ENCODE measurements around the gene ZNF827. TPM values are rescaled to one million over a fixed set of nuclear protein-coding genes. Genes with fewer than 3 reads are reported as not detected.

The ZNF827 gene
- total and polyA plus RNA-seq, 9 of the 15 experiments (the other 6 are each of a cell fraction or from before 2014, with no cell fraction given) = 0.07 to 0.40 TPM; not detected in 7

GRCh38 chr4:145907390-145907789 is 31.2 kb downstream of the ZNF827 start:
- CTCF ChIA-PET (ENCODE audit: low intra/inter-chr PET ratio) = no interaction called here
- Histone ChIP-seq H3K4me3 (no peak overlapping the region), H3K27ac (ENCODE audit: extremely low read depth, low read depth, low read length) (no peak overlapping the region), H4K20me1 (replicated peaks; ENCODE audit: control insufficient read depth, insufficient read depth, low read length) (no peaks in the 10 kb centered on the region), H2AFZ (ENCODE audit: low read depth, low read length) (no peak overlapping the region), H3K27me3 (ENCODE audit: control insufficient read depth in 2 of 2, insufficient read depth in 2 of 2, low read length in 2 of 2) (peaks cover 4 to 15% of the 10 kb centered on the region in 2 experiments; a peak in 3 of 5 replicates), H3K9me3 (replicated peaks; ENCODE audit: control insufficient read depth, insufficient read depth, low read depth, low read length) (no peaks in the 10 kb centered on the region), H3K79me2 (ENCODE audit: control insufficient read depth, insufficient read depth, low read length) (no peaks in the 10 kb centered on the region), H3K9me1 (ENCODE audit: control insufficient read depth, insufficient read depth, low read length) (no peaks in the 10 kb centered on the region), H3K4me2 (ENCODE audit: insufficient read depth, low read length) (no peak overlapping the region), H3K9ac (ENCODE audit: insufficient read depth in 1 of 2, low read depth in 2 of 2, low read length in 2 of 2) (no peak overlapping the region), H3K36me3 (ENCODE audit: control insufficient read depth, insufficient read depth, low read length) (no peaks in the 10 kb centered on the region), H3K4me1 (replicated peaks in 1 of 2; ENCODE audit: control insufficient read depth in 2 of 2, insufficient read depth in 2 of 2, low read length in 2 of 2) (no peaks in the 10 kb centered on the region)
- TF ChIP-seq HMG20B (CRISPR knock-in tag; IDR thresholded peaks at IDR 0.05) (no peak), ZC3H4 (CRISPR knock-in tag; IDR thresholded peaks at IDR 0.05; ENCODE audit: borderline replicate concordance) (no peak), ELK3 (CRISPR knock-in tag; IDR thresholded peaks at IDR 0.05) (no peak), CREB3L1 (IDR thresholded peaks at IDR 0.05; ENCODE audit: borderline replicate concordance, low read depth) (no peak), ZBTB5 (IDR thresholded peaks at IDR 0.05) (no peak), FIP1L1 (IDR thresholded peaks at IDR 0.05; ENCODE audit: low read depth, low read length, poor library complexity, severe bottlenecking) (no peak), NUFIP1 (IDR thresholded peaks at IDR 0.05; ENCODE audit: partially characterized antibody) (no peak), ZBTB26 (CRISPR knock-in tag; IDR thresholded peaks at IDR 0.05) (no peak)
- no peak for DNase-seq (ENCODE audit: extremely low read depth in 1 of 4, low spot score in 3 of 4)
- no peak for ATAC-seq
- intact Hi-C loops (cut with micrococcal nuclease) (no loop called here), in situ Hi-C loops (cut with MboI) (no loop called here)
- no peak for FAIRE-seq
- no TSS peak for BruUV-seq (replicated peaks)
- 4% methylated on average over 4 of the region's 4 CpGs for whole genome bisulfite sequencing (ENCODE audit: insufficient coverage, low coverage, missing lambda C conversion rate)
- POLR2A ChIA-PET = interaction anchor here (1.0 to 1.2 kb wide), 2 partner anchors 12 to 13 kb away, joined by 3 read pairs; no protein-coding TSS in a partner anchor

Data from K562 (cell line).